H9 (cell line): ENCODE results near the gene GRID2. TPM values are rescaled to one million over a fixed set of nuclear protein-coding genes. Genes with fewer than 3 reads are reported as not detected.

Source experiments
- DNase-seq: peaks from one replicate; pipeline ENCODE4 v3.0.0-alpha.2; 2017
- H2AFZ ChIP-seq: one replicate; pipeline ENCODE4 v1.6.1; 2013; ENCODE audit warnings: mild to moderate bottlenecking, low read length, control low read depth, moderate library complexity
- H2AK5ac ChIP-seq: 2 replicates; pipeline ENCODE4 v1.6.1; 2013; ENCODE audit warnings: low read length, control low read depth, mixed read lengths; ENCODE audit not compliant: insufficient read length
- H2BK120ac ChIP-seq: one replicate; pipeline ENCODE4 v1.6.1; 2013; ENCODE audit warnings: low read depth, mild to moderate bottlenecking, low read length, control low read depth, inconsistent platforms; ENCODE audit not compliant: poor library complexity, severe bottlenecking
- H2BK12ac ChIP-seq: 2 replicates; pipeline ENCODE4 v1.6.1; 2013; ENCODE audit warnings: low read length, control low read depth, mixed read lengths, low read depth; ENCODE audit not compliant: insufficient read length
- H2BK15ac ChIP-seq: 2 replicates; pipeline ENCODE4 v1.6.1; 2013; ENCODE audit warnings: low read depth, low read length, control low read depth
- H2BK20ac ChIP-seq: one replicate; pipeline ENCODE4 v1.6.1; 2013; ENCODE audit warnings: low read depth, mild to moderate bottlenecking, low read length, control low read depth, inconsistent platforms; ENCODE audit not compliant: poor library complexity, severe bottlenecking
- H2BK5ac ChIP-seq: 2 replicates; pipeline ENCODE4 v1.6.1; 2013; ENCODE audit warnings: low read length, control low read depth, mixed read lengths; ENCODE audit not compliant: insufficient read length
- H3K14ac ChIP-seq: 2 replicates; pipeline ENCODE4 v1.6.1; 2013; ENCODE audit warnings: low read length, control low read depth; ENCODE audit not compliant: insufficient read depth
- H3K18ac ChIP-seq: 2 replicates; pipeline ENCODE4 v1.6.1; 2013; ENCODE audit warnings: low read depth, mild to moderate bottlenecking, mixed read lengths, low read length, control low read depth; ENCODE audit not compliant: insufficient read length
- H3K23ac ChIP-seq: 2 replicates; pipeline ENCODE4 v1.6.1; 2013; ENCODE audit warnings: low read length, control low read depth, mixed read lengths, low read depth; ENCODE audit not compliant: insufficient read length
- H3K23me2 ChIP-seq: 2 replicates; pipeline ENCODE4 v1.6.1; 2013; ENCODE audit warnings: low read depth, mild to moderate bottlenecking, mixed read lengths, low read length, control low read depth; ENCODE audit not compliant: insufficient read length, poor library complexity, severe bottlenecking
- H3K27ac ChIP-seq: 2 replicates; pipeline ENCODE4 v1.5.1; 2013; ENCODE audit warnings: low read length, control low read depth, mixed read lengths, low read depth; ENCODE audit not compliant: insufficient read length
- H3K27me3 ChIP-seq: 2 replicates; pipeline ENCODE4 v1.6.1; 2013; ENCODE audit warnings: low read length, control low read depth, inconsistent platforms; ENCODE audit not compliant: insufficient read depth
- H3K4ac ChIP-seq: 2 replicates; pipeline ENCODE4 v1.6.1; 2013; ENCODE audit warnings: low read depth, mild to moderate bottlenecking, control low read depth, inconsistent platforms, low read length, moderate library complexity
- H3K4me1 ChIP-seq: 2 replicates; pipeline ENCODE4 v1.6.1; 2013; ENCODE audit warnings: low read length, control low read depth, inconsistent platforms; ENCODE audit not compliant: insufficient read depth
- H3K4me2 ChIP-seq: 2 replicates; pipeline ENCODE4 v1.6.1; 2013; ENCODE audit warnings: low read length, control low read depth, mixed read lengths; ENCODE audit not compliant: insufficient read length, insufficient read depth
- H3K56ac ChIP-seq: 2 replicates; pipeline ENCODE4 v1.6.1; 2013; ENCODE audit warnings: low read depth, mild to moderate bottlenecking, mixed read lengths, low read length, control low read depth; ENCODE audit not compliant: insufficient read length
- H3K79me1 ChIP-seq: 2 replicates; pipeline ENCODE4 v1.6.1; 2013; ENCODE audit warnings: low read depth, mild to moderate bottlenecking, moderate library complexity, low read length, control low read depth, inconsistent platforms; ENCODE audit not compliant: insufficient read depth, poor library complexity, severe bottlenecking
- H3K79me2 ChIP-seq: 2 replicates; pipeline ENCODE4 v1.6.1; 2013; ENCODE audit warnings: low read length, control low read depth, inconsistent platforms; ENCODE audit not compliant: insufficient read depth
- H3K9ac ChIP-seq: 2 replicates; pipeline ENCODE4 v1.6.1; 2013; ENCODE audit warnings: low read length, control low read depth, mixed read lengths; ENCODE audit not compliant: insufficient read length; ENCODE audit errors: extremely low read depth
- H3K9me3 ChIP-seq: one replicate; pipeline ENCODE4 v1.6.1; 2013; ENCODE audit warnings: low read depth, low read length, inconsistent platforms; ENCODE audit not compliant: control insufficient read depth
- H3T11ph ChIP-seq: one replicate; pipeline ENCODE4 v1.6.1; 2013; ENCODE audit warnings: mild to moderate bottlenecking, low read length, control low read depth, inconsistent platforms
- H4K20me1 ChIP-seq: one replicate; pipeline ENCODE4 v1.6.1; 2013; ENCODE audit not compliant: control insufficient read depth, insufficient read length, insufficient read depth
- H4K5ac ChIP-seq: 2 replicates; pipeline ENCODE4 v1.6.1; 2013; ENCODE audit warnings: low read depth, mild to moderate bottlenecking, mixed read lengths, low read length, control low read depth; ENCODE audit not compliant: insufficient read length
- H4K8ac ChIP-seq: replicated peaks from 2 replicates; pipeline ENCODE4 v1.6.1; 2013; ENCODE audit warnings: low read length, control low read depth, mixed read lengths, low read depth; ENCODE audit not compliant: insufficient read length
- H4K91ac ChIP-seq: 2 replicates; pipeline ENCODE4 v1.6.1; 2013; ENCODE audit warnings: low read depth, mild to moderate bottlenecking, moderate library complexity, mixed read lengths, low read length, control low read depth; ENCODE audit not compliant: insufficient read length
- H3K27ac Mint-ChIP-seq, 3 experiments: 2 replicates in 2 of 3; 3 replicates in 1 of 3; pipeline ENCODE4 v1.8.0; 2020 to 2021; ENCODE audit warnings: mixed read lengths in 3 of 3, mild to moderate bottlenecking in 1 of 3, moderate library complexity in 1 of 3
- H3K27me3 Mint-ChIP-seq: 2 replicates; pipeline ENCODE4 v1.8.0; 2021; ENCODE audit warnings: low read depth, mild to moderate bottlenecking, moderate library complexity, mixed read lengths
- H3K36me3 Mint-ChIP-seq, 3 experiments: 2 replicates in 2 of 3; 3 replicates in 1 of 3; pipeline ENCODE4 v1.8.0; 2020 to 2021; ENCODE audit warnings: low read depth in 3 of 3, mixed read lengths in 3 of 3; ENCODE audit not compliant: insufficient read depth in 1 of 3
- H3K4me1 Mint-ChIP-seq, 2 experiments: 2 replicates each; pipeline ENCODE4 v1.8.0; 2020; ENCODE audit warnings: mixed read lengths in 2 of 2
- H3K4me3 Mint-ChIP-seq, 2 experiments: 2 replicates in 1 of 2; 3 replicates in 1 of 2; pipeline ENCODE4 v1.8.0; 2020 to 2021; ENCODE audit warnings: mild to moderate bottlenecking in 2 of 2, mixed read lengths in 2 of 2, moderate library complexity in 1 of 2
- H3K9me3 Mint-ChIP-seq, 2 experiments: 2 replicates in 1 of 2; 3 replicates in 1 of 2; pipeline ENCODE4 v1.8.0; 2020; ENCODE audit warnings: mild to moderate bottlenecking in 2 of 2, mixed read lengths in 2 of 2, moderate library complexity in 1 of 2
- WGBS: extraction: QIAGEN DNeasy Blood & Tissue Kit; methylation state at CpG from one replicate; pipeline ENCODE4 v1.1.7; 2013; ENCODE audit warnings: missing lambda C conversion rate, low lambda C conversion rate, mixed read lengths; ENCODE audit not compliant: insufficient read length; ENCODE audit errors: extremely low coverage; 5-methylcytosine and 5-hydroxymethylcytosine counted together
- total RNA-seq: library from RNA; stranded (reverse); gene quantifications from 2 replicates; pipeline ENCODE4 v1.2.1, GENCODE V29; 2021
- TF ChIP-seq, protein P1 (sequence below): fragments of 200-600 bp; sonication (generic); conservative IDR thresholded peaks from 3 replicates; pipeline ENCODE4 v1.8.0; 2021; ENCODE audit warnings: antibody characterized with exemption, mild to moderate bottlenecking

The GRID2 gene
- total RNA-seq, 1 experiment from 2014 or later: 21.8 TPM

DNA sequence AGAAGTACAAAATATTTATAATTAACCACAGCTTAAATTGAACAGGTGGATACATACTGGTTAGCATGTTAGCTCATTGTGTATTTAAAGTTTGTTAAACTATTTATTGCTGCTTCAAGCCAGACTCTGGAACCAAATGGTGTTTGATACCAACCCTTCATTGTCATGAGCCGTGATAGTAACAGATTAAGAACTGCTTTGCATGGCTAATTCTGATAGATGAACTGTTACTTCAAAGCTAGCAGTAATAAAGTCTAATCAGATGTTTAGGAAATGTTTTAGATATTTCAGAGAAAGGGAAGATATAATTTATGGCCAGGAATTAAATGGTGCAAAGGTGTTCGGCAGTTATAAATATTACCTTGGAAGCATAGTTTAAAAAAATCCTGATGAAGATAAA is 848.7 kb downstream of the GRID2 start:
- Histone ChIP-seq H4K20me1 (no peaks in the 10 kb centered on the region), H4K5ac (no peak overlapping the region), H2AFZ (no peak overlapping the region), H3K4me1 (peaks cover 4% of the 10 kb centered on the region; the same call in 1 of the 2 replicates), H2BK15ac (no peak overlapping the region), H3K27ac (no peak overlapping the region), H3K4ac (no peak overlapping the region), H3K23ac (no peak overlapping the region), H3K9ac (no peak overlapping the region), H3K79me1 (no peaks in the 10 kb centered on the region), H3K18ac (no peak overlapping the region), H2BK20ac (no peak overlapping the region), H3K56ac (no peak overlapping the region), H3K4me2 (no peak overlapping the region), H3K9me3 (no peaks in the 10 kb centered on the region), H2AK5ac (no peak overlapping the region), H4K8ac (no peak overlapping the region), H3K27me3 (no peaks in the 10 kb centered on the region), H2BK5ac (no peak overlapping the region), H3T11ph (no peak overlapping the region), H2BK120ac (no peak overlapping the region), H3K23me2 (no peaks in the 10 kb centered on the region), H3K79me2 (no peaks in the 10 kb centered on the region), H2BK12ac (no peak overlapping the region), H3K14ac (no peak overlapping the region), H4K91ac (no peak overlapping the region)
- Mint-ChIP-seq H3K27ac (no peak overlapping the region), H3K36me3 (peaks cover 5 to 10% (median 9%) of the 10 kb centered on the region in 3 experiments; a peak in 5 of 7 replicates), H3K27me3 (no peaks in the 10 kb centered on the region), H3K9me3 (peaks cover 0 to 8% of the 10 kb centered on the region in 2 experiments; a peak in 4 of 5 replicates), H3K4me3 (no peak overlapping the region), H3K4me1 (peaks cover 15 to 17% of the 10 kb centered on the region in 2 experiments)
- DNase-seq: no peak
- no CpG with 5 or more reads among the region's 2 CpGs for WGBS
- TF ChIP-seq, protein P1, sequence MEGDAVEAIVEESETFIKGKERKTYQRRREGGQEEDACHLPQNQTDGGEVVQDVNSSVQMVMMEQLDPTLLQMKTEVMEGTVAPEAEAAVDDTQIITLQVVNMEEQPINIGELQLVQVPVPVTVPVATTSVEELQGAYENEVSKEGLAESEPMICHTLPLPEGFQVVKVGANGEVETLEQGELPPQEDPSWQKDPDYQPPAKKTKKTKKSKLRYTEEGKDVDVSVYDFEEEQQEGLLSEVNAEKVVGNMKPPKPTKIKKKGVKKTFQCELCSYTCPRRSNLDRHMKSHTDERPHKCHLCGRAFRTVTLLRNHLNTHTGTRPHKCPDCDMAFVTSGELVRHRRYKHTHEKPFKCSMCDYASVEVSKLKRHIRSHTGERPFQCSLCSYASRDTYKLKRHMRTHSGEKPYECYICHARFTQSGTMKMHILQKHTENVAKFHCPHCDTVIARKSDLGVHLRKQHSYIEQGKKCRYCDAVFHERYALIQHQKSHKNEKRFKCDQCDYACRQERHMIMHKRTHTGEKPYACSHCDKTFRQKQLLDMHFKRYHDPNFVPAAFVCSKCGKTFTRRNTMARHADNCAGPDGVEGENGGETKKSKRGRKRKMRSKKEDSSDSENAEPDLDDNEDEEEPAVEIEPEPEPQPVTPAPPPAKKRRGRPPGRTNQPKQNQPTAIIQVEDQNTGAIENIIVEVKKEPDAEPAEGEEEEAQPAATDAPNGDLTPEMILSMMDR: no peak
